Spleen (tissue), 11 donors: Measurements from ENCODE around the gene CCDC17. TPM values are rescaled to one million over a fixed set of nuclear protein-coding genes. Genes with fewer than 3 reads are reported as not detected.

Experiments
- DNase-seq: peaks from one replicate; pipeline ENCODE4 v3.0.0-alpha.2; 2020
- H3K27ac ChIP-seq, 8 donors: fragments of 200-600 bp; sonication (generic) in 7 of 8; 1 replicate in 4 of 8; 2 replicates in 4 of 8; pipeline versions ENCODE4 v1.5.0 to v1.8.0; 2016 to 2021; ENCODE audit warnings: inconsistent platforms in 4 of 8, mild to moderate bottlenecking in 4 of 8, moderate library complexity in 1 of 8
- H3K27me3 ChIP-seq, 7 donors: fragments of 200-600 bp; sonication (generic) in 6 of 7; replicated peaks in 1 of 7; 1 replicate in 4 of 7; 2 replicates in 3 of 7; pipeline versions ENCODE4 v1.5.0 to v1.8.0; 2016 to 2021; ENCODE audit warnings: inconsistent platforms in 3 of 7, mild to moderate bottlenecking in 1 of 7
- H3K36me3 ChIP-seq, 6 donors: fragments of 200-600 bp; sonication (generic) in 5 of 6; 1 replicate in 4 of 6; 2 replicates in 2 of 6; pipeline versions ENCODE4 v1.5.0 to v1.8.0; 2016 to 2021; ENCODE audit warnings: inconsistent platforms in 2 of 6
- H3K4me1 ChIP-seq, 6 donors: fragments of 200-600 bp; sonication (generic) in 5 of 6; 1 replicate in 3 of 6; 2 replicates in 3 of 6; pipeline versions ENCODE4 v1.5.0 to v1.8.0; 2016 to 2021; ENCODE audit warnings: inconsistent platforms in 3 of 6
- H3K4me3 ChIP-seq, 8 donors: fragments of 200-600 bp; sonication (generic) in 7 of 8; 1 replicate in 4 of 8; 2 replicates in 4 of 8; pipeline versions ENCODE4 v1.5.0 to v1.8.0; 2016 to 2021; ENCODE audit warnings: inconsistent platforms in 4 of 8, mild to moderate bottlenecking in 4 of 8, moderate library complexity in 2 of 8
- H3K9me3 ChIP-seq, 8 donors: fragments of 200-600 bp; sonication (generic) in 7 of 8; 1 replicate in 4 of 8; 2 replicates in 4 of 8; pipeline versions ENCODE4 v1.5.0 to v1.8.0; 2016 to 2021; ENCODE audit warnings: inconsistent platforms in 4 of 8
- CTCF ChIP-seq, 11 experiments: fragments of 200-600 bp in 7 of 11; fragments of 450-650 bp in 4 of 11; sonication (generic) in 4 of 11; IDR thresholded peaks in 8 of 11; conservative IDR thresholded peaks in 3 of 11; 1 replicate in 7 of 11; 2 replicates in 4 of 11; pipeline versions ENCODE4 v1.4.0 to v1.8.0; 2016 to 2021; ENCODE audit warnings: antibody characterized with exemption in 11 of 11, inconsistent platforms in 4 of 11, mild to moderate bottlenecking in 1 of 11
- POLR2A ChIP-seq, 3 donors: fragments of 450-650 bp; IDR thresholded peaks; one replicate each; pipeline ENCODE4 v1.5.1; 2017; ENCODE audit warnings: antibody characterized with exemption in 3 of 3, mild to moderate bottlenecking in 1 of 3
- POLR2AphosphoS5 ChIP-seq, 3 donors: sonication (generic); formaldehyde crosslinking; IDR thresholded peaks; one replicate each; pipeline ENCODE4 v1.5.1; 2017; ENCODE audit warnings: antibody characterized with exemption in 3 of 3
- WGBS, 5 donors: extraction: QIAGEN DNeasy Blood & Tissue Kit in 3 of 5; methylation state at CpG; one replicate each; pipeline versions ENCODE4 v1.1.5 to v1.1.7; 2013 to 2018; 5-methylcytosine and 5-hydroxymethylcytosine counted together
- intact Hi-C: fragments of 100-400 bp; cut with DNase I; formaldehyde crosslinking; loops from one replicate; pipeline ENCODE4 v1.15.0; 2023; ENCODE audit warnings: low total_unique reads
- polyA plus RNA-seq, 3 donors: library from polyadenylated mRNA; stranded (reverse); fragments of 200-250 nt; gene quantifications; one replicate each; pipeline ENCODE4 v1.2.1, GENCODE V29; 2013
- total RNA-seq, 7 donors: library from RNA; depleted of rRNA in 3 of 7; stranded (reverse); fragments of >200 nt in 3 of 7; fragmentation: NEBNext Ultra II Directional in 4 of 7; extraction: Animal tissue kit (Norgen Biotek cat#: 25700) in 4 of 7; gene quantifications; one replicate each; pipeline versions ENCODE4 v1.1.0 to v1.2.1, GENCODE V29; 2016 to 2021
- donor health status: healthy with polysubstance abuse.
- donor health status: DM: no; HTN: no; CAD: no; lungs with moderate emphysema.
- donor health status: DM: no; HTN: no; CAD: no.
- donor health status: Bipolar disorder and iron deficiency.
- donor health status: healthy.
- donor health status: DM: no; HTN: no; CAD: no.
- donor health status: DM: yes; HTN: yes; CAD: no.

CCDC17 gene
- total and polyA plus RNA-seq, 10 donors: 0.55 to 7.6 (median 5.0) TPM

GRCh38 chr1:45594412-45594811, 29.4 kb downstream of the CCDC17 start:
- TF ChIP-seq POLR2A (IDR thresholded peaks at IDR 0.05): no peak
- no peak for TF ChIP-seq POLR2AphosphoS5 (IDR thresholded peaks at IDR 0.05)
- no peak for TF ChIP-seq CTCF (IDR thresholded peaks at IDR 0.05 in 8 of 11, conservative IDR thresholded peaks at IDR 0.05 in 3 of 11)
- Histone ChIP-seq H3K9me3 (no peaks in the 10 kb centered on the region), H3K27me3 (no peaks in the 10 kb centered on the region), H3K4me3 (no peak overlapping the region), H3K27ac (no peak overlapping the region), H3K36me3 (peaks cover 0 to 85% (median 34%) of the 10 kb centered on the region in 6 donors), H3K4me1 (peaks cover 1 to 46% (median 13%) of the 10 kb centered on the region in 6 donors)
- 86 to 96% (median 89%) methylated on average over 4 of the region's 4 CpGs for WGBS, 5 donors
- intact Hi-C loops: no loop called here
- no peak for DNase-seq

GRCh38 chr1:45589861-45590260, 34.0 kb downstream of the CCDC17 start:
- WGBS, 5 donors: 41 to 64% (median 47%) methylated on average over 1 of the region's 1 CpG
- Histone ChIP-seq H3K36me3 (peaks cover 0 to 53% (median 28%) of the 10 kb centered on the region in 6 donors), H3K9me3 (no peaks in the 10 kb centered on the region), H3K4me3 (peak overlapping the region in 1 of 8 donors; percentile 16), H3K27ac (no peak overlapping the region), H3K27me3 (no peaks in the 10 kb centered on the region), H3K4me1 (peaks cover 22 to 77% (median 48%) of the 10 kb centered on the region in 6 donors)
- TF ChIP-seq POLR2AphosphoS5 (IDR thresholded peaks at IDR 0.05): no peak
- TF ChIP-seq POLR2A (IDR thresholded peaks at IDR 0.05): no peak
- no peak for TF ChIP-seq CTCF (IDR thresholded peaks at IDR 0.05 in 8 of 11, conservative IDR thresholded peaks at IDR 0.05 in 3 of 11)
- intact Hi-C loops: no loop called here
- DNase-seq: no peak

GRCh38 chr1:45586769-45587168, 37.1 kb downstream of the CCDC17 start:
- intact Hi-C loops: no loop called here
- Histone ChIP-seq H3K27me3 (no peaks in the 10 kb centered on the region), H3K4me1 (peaks cover 27 to 86% (median 61%) of the 10 kb centered on the region in 6 donors)

More at GRCh38 chr1:45586769-45587168, 37.1 kb downstream of the CCDC17 start:
- Histone ChIP-seq H3K4me3 (peak overlapping the region in 5 of 8 donors; percentile 24 to 100 (median 99)), H3K27ac (peak overlapping the region in 7 of 8 donors; percentile 2 to 97 (median 94)), H3K36me3 (peaks cover 0 to 22% (median 4%) of the 10 kb centered on the region in 6 donors), H3K9me3 (no peaks in the 10 kb centered on the region)
- DNase-seq: no peak
- no peak for TF ChIP-seq POLR2AphosphoS5 (IDR thresholded peaks at IDR 0.05)
- TF ChIP-seq POLR2A (IDR thresholded peaks at IDR 0.05): no peak
- TF ChIP-seq CTCF (IDR thresholded peaks at IDR 0.05 in 8 of 11, conservative IDR thresholded peaks at IDR 0.05 in 3 of 11): no peak
- WGBS, 5 donors: 50 to 69% (median 58%) methylated on average over 4 of the region's 4 CpGs
